ENCODE results near the gene C1orf159.

C1orf159 gene

DNA sequence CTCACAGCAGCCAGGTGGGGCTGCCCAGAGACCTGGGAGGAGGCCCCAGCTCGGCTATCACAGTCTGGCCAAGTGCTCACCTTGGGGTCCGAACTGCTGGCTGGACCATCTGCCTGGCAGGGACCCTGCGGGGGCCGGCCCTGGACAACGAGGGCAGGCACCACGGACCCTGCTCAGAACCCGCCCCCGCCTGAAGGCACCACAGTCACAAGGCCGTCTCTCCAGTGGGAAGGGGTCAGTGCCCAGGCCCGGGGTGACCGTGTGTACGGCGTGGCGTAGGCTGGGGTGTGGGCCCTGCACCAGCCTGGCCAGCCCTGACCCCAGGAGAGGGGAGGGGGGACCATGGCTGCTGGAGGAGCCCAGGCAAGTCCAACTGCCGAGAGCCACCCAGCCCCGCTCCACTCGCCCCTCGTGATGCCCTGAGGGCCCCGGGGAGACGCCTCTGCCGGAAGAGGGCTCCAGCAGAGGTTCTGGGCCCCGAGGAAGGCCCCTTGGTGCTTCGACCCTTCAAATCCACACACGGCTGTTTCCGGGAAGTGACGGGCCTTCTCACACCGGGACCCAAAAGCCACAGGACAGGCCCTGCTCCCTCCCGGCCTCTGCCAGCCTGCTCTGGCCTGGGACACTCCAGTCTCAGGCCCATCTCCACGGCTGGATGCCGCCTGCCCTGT, 30.6 kb downstream of the C1orf159 start:
- Histone ChIP-seq H3K9ac (no peak overlapping the region), H3K4me1 (no peaks in the 10 kb centered on the region), H3K4me3 (ENCODE audit: low read depth, low read length) (no peak overlapping the region), H3K4me2 (ENCODE audit: low read length) (no peak overlapping the region), H3K36me3 (ENCODE audit: control insufficient read depth, insufficient read depth, low read length) (no peaks in the 10 kb centered on the region), H3K9me3 (ENCODE audit: control insufficient read depth, low read length) (no peaks in the 10 kb centered on the region), H2AFZ (no peak overlapping the region), H3K79me2 (no peaks in the 10 kb centered on the region), H3K27ac (no peak overlapping the region), H3K27me3 (ENCODE audit: control insufficient read depth, insufficient read depth, low read length) (no peaks in the 10 kb centered on the region)
- TF ChIP-seq, protein P1, sequence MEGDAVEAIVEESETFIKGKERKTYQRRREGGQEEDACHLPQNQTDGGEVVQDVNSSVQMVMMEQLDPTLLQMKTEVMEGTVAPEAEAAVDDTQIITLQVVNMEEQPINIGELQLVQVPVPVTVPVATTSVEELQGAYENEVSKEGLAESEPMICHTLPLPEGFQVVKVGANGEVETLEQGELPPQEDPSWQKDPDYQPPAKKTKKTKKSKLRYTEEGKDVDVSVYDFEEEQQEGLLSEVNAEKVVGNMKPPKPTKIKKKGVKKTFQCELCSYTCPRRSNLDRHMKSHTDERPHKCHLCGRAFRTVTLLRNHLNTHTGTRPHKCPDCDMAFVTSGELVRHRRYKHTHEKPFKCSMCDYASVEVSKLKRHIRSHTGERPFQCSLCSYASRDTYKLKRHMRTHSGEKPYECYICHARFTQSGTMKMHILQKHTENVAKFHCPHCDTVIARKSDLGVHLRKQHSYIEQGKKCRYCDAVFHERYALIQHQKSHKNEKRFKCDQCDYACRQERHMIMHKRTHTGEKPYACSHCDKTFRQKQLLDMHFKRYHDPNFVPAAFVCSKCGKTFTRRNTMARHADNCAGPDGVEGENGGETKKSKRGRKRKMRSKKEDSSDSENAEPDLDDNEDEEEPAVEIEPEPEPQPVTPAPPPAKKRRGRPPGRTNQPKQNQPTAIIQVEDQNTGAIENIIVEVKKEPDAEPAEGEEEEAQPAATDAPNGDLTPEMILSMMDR (IDR thresholded peaks at IDR 0.05) = no peak

DNA sequence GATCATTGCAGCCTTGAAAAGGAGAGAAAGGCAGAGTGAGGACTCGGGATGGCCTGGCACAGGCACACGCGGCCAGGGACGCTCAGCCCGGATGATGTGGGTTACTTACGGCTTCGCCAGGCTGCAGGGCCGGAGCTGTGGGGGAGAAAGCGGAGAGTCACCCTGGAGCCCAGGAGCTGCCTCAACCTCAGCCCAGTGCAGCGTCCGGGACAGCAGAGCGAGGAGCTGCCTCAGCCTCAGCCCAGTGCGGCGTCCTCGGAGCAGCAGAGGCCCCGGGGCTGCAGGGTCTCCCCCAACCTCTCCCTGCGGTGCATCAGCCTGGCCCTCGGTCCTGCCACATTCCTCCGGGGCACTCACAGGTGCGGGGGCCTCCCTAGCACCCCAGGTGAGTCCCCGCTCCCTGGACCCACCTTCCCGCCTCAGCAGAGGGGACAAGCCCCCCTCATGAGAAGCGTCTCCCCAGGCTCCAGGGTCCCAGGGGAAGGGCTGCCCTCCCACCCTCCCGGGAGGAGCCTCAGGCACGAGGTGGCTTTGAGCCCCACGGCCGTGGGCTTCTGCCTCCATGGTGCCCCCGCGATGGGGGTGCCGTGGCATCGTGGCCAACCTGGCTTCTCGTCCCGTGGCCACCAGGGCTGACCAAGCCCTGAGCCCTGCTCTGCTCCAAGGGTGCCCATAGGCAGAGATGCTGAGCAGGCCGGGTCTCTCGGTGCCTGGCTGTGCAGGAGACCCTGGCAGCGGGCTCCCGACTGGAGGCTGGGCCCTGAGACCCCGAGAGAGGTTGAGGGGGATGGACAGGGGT, 31.3 kb downstream of the C1orf159 start:
- no peaks in the 10 kb centered on the region for H3K27me3 ChIP-seq (ENCODE audit: control insufficient read depth, insufficient read depth, low read length)
- H3K36me3 ChIP-seq (ENCODE audit: control insufficient read depth, insufficient read depth, low read length) = no peaks in the 10 kb centered on the region
- no peak overlapping the region for H3K4me3 ChIP-seq (ENCODE audit: low read depth, low read length)
- H3K27ac ChIP-seq = no peak overlapping the region
- no peak overlapping the region for H3K4me2 ChIP-seq (ENCODE audit: low read length)
- H3K9ac ChIP-seq = no peak overlapping the region
- no peaks in the 10 kb centered on the region for H3K79me2 ChIP-seq
- TF ChIP-seq, protein P1 (IDR thresholded peaks at IDR 0.05) = no peak
- H3K4me1 ChIP-seq = no peaks in the 10 kb centered on the region
- no peaks in the 10 kb centered on the region for H3K9me3 ChIP-seq (ENCODE audit: control insufficient read depth, low read length)
- H2AFZ ChIP-seq = no peak overlapping the region

DNA sequence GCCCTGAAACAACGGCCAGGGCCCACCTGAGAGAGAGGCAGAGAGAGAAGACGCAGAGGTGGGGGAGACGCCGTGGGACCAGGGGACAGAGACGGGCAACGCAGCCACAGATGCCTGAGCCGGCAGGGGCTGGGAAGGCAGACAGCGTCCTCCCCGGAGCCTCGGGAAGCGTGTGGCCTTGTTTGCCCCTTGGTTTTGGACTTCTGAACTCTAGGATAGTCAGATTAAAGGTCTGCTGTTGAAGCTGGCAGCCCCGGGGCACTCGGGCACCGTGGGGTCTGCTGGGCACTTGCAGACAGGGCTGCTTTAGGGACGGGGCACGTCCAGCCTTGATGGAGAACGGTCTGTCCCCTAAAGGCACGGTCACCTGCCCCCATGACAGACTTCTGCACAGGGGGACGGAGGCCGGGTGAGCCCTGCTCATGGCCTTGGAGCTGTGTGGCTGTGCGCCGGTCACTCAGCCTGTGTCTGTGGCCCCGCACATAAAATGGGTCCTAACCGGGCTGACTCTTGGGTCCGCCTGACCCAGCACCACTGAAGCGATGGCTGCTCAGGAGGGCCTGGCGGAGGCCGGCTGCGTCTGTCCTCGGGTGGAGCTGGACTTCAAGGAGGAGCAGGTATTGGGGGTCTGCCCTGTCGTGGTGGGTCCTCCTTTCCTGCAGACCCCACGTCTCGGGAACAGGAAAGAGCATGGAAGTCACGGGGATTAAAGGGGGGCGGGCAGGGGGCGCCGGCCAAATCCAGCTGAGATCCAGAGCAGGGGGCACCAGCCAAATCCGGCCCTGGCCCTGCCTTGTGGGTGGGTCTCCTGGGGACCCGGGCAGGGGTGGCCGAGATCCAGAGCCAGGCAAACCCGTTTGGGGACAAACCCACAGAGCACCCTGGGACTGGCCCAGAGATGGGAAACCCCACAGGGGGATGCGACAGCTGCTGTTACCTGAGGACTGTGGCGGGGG, 32.2 kb downstream of the C1orf159 start:
- no peaks in the 10 kb centered on the region for H3K36me3 ChIP-seq (ENCODE audit: control insufficient read depth, insufficient read depth, low read length)
- H3K4me3 ChIP-seq (ENCODE audit: low read depth, low read length) = no peak overlapping the region
- no peaks in the 10 kb centered on the region for H3K27me3 ChIP-seq (ENCODE audit: control insufficient read depth, insufficient read depth, low read length)
- H3K79me2 ChIP-seq = no peaks in the 10 kb centered on the region
- no peak overlapping the region for H3K9ac ChIP-seq
- H3K4me1 ChIP-seq = no peaks in the 10 kb centered on the region
- TF ChIP-seq, protein P1 (IDR thresholded peaks at IDR 0.05) = no peak
- H3K27ac ChIP-seq = no peak overlapping the region
- no peaks in the 10 kb centered on the region for H3K9me3 ChIP-seq (ENCODE audit: control insufficient read depth, low read length)
- no peak overlapping the region for H2AFZ ChIP-seq
- no peak overlapping the region for H3K4me2 ChIP-seq (ENCODE audit: low read length)

DNA sequence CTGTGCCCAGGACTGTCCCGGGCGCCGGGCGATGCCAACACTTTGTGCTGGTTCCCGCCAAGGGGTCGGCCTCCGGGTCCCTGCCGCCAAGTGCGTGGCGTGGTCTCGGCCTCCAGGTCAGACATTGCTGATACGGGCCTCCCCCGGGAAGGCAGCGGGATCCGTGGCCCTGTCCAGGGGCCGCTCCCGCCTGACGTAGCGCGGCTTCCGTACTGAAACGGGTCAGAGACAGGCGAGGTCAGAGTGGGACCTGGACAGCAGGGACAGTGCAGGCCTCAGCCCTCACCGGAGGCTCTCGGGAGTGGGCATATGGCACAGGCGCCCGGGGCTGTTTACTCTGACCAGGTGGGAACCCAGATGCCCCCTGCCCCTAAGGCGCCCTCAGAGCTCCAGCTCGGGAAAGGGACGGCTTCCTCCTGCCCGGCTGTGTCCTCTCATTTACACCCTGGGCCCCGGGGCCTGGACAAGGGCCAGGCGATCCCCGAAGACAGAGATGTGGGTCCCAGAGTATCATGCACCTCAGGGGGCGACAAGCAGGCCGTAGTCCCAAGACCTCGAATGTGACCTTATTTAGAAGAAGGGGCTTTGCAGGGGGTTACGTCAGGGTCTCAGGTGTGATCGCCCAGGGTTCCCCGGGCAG, 33.0 kb downstream of the C1orf159 start:
- Histone ChIP-seq H3K9ac (no peak overlapping the region), H3K27me3 (ENCODE audit: control insufficient read depth, insufficient read depth, low read length) (no peaks in the 10 kb centered on the region), H3K4me2 (ENCODE audit: low read length) (no peak overlapping the region), H2AFZ (no peak overlapping the region), H3K27ac (no peak overlapping the region), H3K4me3 (ENCODE audit: low read depth, low read length) (no peak overlapping the region), H3K36me3 (ENCODE audit: control insufficient read depth, insufficient read depth, low read length) (no peaks in the 10 kb centered on the region), H3K79me2 (no peaks in the 10 kb centered on the region), H3K9me3 (ENCODE audit: control insufficient read depth, low read length) (no peaks in the 10 kb centered on the region), H3K4me1 (no peaks in the 10 kb centered on the region)
- TF ChIP-seq, protein P1 (IDR thresholded peaks at IDR 0.05) = no peak

All from parathyroid adenoma (tissue), 2 donors.